HG03103 (cell line): ENCODE measurements around the gene MAFG.

Experiments
- ATAC-seq: cut with Tn5 transposase; IDR thresholded peaks from one replicate; pipeline ENCODE4 v1.9.1; 2021; ENCODE audit warnings: low read depth; ENCODE audit not compliant: unreplicated experiment

Gene MAFG

DNA sequence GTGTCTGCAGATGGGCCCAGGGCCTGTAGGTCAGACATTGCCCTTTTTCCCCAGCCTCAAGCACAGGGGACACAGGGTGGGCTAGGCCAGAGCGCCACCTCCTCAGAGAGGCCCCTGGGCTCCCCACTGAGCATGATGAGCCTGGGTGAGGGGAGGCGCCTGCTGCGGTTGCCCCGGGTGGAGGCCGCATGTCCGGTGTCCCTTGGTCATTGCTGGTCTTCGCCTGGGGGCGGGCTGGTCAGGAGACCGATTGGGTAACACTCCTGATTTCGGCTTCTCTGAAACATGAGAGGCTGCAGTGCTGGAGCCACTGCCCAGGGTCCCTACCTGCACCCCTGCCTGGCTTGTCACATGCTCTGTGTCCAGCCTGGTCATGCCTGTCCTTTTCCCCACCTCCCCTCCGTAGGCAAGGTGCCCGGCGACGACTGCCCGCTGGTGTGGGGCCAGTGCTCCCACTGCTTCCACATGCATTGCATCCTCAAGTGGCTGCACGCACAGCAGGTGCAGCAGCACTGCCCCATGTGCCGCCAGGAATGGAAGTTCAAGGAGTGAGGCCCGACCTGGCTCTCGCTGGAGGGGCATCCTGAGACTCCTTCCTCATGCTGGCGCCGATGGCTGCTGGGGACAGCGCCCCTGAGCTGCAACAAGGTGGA is 27.9 kb downstream of the MAFG start:
- no peak for ATAC-seq

DNA sequence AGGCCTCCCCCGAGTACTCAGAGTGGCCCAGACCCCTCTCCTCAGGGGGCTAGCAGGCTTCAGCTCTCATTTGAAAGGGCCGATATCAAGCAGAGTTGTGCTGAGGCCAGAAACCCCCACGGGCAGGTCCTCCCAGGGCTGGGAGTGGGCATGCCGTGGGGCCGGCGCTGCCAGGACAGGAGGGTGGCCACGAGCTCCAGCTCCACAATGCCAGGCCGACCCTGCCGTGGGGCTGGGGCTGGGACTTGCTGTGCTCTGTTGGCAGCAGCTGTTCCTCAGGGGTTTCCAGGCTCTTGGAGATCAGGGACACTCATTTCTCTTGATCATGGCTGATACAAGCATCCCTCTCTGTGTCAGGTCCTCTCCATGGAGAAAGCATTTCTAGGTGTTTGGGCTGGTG is 28.6 kb downstream of the MAFG start:
- ATAC-seq = no peak

DNA sequence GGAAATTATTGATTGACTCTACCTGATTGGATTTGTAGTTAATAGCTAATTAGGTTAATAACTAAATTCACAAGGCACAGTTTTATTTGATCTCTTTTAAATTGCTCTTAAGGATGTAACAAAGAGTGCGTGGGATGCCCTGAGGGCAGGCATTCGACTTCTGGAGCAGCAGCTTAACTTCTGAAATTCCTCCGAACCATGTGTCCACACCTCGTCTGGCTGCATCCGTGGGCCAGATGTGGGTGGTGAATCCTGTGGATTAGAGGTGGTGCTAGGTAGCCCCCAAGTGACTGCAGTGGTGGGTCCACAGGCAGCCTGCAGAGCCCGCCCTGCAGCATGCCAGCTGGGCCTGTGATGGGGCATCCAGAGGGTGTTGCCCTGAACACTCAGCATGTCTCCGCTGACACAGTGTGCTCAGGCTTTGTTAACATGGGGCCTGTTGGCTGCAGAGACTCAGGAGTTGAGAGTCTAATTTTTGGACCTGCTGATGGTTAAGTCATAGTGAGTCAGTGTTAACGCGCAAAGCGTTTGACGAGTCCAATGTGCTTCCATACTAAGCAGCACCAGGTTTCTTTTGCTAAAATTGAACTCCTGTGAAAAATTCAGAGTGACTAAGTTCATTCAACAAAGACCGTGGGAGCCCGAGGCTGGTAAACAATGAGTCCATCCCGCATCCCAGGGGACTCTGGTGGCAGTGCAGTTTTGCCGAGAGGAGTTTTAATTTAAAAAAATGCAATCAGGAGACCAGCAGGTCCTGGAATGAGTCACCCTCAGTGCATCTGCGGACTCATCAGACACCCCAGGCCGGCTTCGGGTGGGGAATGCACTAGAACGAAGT is 29.3 kb downstream of the MAFG start:
- ATAC-seq = no peak

DNA sequence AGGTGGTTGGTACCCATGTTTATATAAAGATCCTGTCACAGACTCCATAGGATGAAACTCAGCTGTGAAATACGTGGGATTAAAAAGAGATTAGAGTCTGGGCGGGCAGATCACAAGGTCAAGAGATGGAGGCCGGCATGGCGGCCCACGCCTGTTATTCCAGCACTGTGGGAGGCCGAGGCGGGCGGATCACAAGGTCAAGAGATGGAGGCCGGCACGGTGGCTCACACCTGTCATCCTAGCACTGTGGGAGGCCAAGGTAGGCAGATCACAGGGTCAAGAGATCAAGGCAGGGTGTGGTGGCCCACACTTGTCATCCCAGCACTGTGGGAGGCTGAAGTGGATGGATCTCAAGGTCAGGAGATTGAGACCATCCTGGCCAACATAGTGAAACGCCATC is 32.1 kb downstream of the MAFG start:
- ATAC-seq = no peak

DNA sequence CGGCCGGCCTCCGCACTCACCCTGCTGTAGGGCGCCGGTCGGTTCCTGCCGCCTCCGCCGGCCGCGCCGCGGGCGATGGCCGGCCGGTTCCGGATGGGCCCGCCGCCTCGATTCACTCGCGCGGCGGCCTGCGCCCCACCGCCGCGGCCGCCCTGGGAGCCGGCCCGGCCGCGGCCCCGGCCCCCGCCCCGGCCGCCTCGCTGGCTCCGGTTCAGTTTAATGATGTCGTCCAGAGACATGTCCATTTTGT is 36.3 kb downstream of the MAFG start:
- no peak for ATAC-seq

DNA sequence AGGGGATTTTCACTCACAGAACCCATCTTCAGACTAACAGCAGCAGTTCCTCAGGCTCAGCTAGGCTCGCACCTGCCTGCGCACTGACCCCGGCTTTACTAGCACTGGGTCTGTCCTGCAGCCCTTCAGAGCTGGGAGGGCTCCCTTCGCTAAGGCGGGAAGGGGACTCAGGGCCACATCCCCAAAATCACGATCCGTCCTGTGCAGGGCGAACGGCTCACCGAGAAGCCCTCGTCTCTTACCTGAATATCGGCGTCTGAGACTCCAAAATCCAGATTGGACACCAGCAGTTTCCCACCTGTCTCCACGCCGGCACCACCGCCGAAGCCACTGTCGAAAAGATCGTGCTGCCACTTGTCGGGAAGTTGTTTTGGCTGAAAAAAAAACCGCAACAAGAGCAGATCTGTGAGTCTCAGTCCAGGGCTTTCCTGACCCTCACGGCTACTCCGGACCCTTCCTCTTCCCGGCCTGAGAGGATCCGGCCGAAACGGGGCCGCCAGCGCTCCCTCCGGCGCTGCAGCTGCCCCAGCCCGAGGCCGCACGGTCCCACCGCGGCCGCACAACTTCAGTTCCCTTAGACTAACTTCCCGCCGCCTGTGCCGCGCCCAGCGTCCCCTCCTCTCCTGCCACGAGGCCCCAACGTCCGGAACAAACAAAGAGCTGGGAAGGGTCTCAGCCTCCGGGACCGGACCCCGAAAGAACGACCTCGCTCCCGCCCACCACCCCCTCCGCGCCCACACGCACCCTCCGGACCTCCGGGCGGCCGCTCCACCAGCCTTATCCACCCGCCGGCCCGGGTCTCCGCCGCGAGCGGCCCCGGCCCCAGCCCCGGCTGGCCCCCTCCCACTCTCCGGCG is 36.9 kb downstream of the MAFG start:
- ATAC-seq = peak; percentile 4

DNA sequence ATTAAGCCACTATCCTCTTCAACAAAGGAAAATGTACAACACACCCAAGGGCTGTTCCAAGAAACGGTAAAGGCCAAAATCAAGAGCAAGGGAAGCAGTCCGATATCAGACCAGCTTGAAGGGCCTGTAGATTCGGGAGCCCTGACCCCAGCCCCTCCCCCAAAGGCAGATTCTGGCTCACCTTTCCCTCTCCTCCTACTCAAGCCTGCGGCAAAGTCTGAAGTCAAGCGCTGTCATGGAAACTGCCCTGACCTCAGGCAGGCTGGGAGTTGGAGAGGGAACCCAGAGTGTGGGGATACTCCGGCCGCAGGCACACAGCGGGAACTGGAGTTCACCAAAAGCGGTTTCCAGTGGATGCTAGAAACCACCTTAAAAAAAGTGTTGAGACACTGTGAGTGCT is 37.9 kb downstream of the MAFG start:
- no peak for ATAC-seq

DNA sequence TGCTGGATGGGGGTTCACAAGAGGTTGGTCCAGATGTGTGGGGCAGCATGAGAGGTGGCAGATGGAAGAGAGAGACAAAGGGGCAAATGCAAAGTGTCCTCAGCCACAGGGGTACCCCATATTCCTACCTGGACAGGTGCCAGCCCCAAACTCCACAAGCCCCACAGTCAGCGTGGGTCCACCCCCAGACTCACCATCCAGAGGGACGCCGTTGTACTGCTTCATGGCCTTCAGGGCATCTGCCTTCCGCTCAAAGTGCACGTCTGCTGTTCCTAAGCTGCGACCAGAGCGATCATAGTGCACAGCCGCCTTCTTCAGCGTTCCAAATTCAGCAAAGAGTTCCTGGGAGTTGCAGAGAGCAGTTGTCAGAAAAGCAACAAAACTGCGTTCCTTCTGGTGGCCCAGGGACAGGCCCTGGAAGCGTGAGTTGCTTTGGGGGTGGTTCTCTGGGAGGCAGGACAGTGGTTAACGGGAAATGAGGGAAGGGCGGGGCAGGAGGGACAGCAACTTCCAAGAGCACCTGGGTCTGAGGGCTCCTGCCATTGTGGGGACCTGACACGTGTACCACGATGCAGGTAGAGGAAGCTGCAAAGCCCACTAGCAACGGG is 38.4 kb downstream of the MAFG start:
- ATAC-seq = no peak

DNA sequence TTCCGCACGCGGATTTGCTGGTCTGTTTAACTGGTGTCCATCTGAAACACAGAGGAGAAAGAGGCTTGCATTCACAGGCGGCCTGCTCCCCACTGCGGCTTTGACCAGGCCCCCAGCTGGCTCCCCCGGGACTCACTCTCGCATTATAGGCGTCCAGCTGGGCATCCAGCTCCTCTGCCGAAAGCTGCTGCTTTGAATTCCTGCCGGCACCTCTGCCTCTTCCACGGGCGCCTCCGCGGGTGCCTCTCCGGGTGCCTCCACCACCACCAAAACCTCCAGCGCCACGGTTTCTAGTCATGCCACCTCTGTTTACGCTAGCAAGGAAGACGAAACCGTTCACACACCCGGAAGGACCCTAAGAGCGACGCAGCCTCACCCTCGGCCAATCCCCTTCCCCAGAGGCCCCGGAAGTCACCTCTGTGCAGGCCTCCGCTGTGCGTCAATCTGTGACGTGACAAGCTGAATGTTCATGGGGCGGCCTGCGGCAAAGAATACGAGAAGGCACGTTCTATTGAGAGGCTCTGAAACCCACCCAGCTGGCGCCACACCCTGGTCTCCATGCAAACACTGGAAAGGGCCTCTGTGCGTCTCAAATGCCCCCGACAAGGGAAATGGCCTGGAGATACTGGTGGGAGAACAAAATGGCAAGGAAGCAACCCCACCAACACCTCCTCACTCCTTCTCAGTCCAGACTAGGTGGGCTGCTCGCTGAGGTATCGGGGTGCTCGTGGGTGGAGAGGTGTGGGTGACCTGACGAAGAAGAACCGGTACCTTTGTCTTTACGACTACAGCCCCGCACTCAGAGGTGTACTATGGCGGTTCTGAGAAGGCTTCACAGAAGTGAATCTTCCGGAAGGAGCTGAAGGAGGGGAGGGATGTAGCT is 39.2 kb downstream of the MAFG start:
- no peak for ATAC-seq

DNA sequence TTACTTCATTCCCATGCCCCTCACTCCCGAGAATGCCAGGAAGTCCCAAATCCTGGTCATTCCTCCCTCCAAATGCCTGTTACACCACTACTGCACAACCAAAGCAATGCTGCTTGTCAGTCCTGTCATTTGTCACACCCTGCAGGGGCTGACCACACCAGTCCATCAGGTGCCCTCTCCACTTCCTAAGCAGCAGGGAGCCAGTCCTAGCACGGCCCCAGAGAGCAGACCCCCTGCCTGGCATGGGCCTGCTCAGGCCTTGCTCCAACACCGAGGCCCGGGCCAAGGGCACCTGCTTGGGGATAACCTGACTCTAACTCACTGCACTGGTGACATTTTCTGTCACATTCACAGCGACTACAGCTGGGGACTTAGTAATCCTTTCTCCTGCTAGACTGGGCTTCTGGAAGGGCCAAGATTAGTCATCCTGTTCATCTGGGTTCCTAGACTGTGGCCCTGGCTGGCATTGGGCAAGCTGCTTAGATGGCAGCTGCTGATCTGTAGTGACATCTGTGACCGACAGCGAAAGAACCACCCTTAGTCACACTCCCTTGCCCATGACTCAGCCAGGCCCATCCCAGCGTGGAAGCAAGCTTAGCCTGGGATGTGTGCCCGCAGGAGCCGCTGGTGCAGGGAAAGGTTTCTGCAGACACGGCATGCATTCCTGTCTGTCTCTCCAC is 41.5 kb downstream of the MAFG start:
- ATAC-seq = no peak

DNA sequence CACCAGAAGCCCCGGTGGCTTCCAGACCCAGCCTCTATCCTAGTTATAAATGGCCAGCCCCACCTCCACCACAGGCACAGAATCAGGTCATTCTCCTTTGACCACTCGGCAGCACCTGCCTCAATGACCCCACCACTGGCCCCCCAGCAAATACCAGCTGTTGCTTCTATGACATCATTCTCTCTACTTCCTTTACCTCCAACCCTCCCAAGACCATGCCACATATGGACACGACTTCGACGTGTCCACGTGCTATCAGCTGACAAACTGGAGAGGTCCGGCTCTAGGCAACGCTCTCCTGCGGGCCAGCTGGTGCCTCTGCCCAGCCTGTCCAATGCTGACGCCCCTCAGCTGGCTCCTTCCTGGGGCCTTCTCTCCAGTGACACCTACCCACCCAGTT is 42.1 kb downstream of the MAFG start:
- no peak for ATAC-seq

DNA sequence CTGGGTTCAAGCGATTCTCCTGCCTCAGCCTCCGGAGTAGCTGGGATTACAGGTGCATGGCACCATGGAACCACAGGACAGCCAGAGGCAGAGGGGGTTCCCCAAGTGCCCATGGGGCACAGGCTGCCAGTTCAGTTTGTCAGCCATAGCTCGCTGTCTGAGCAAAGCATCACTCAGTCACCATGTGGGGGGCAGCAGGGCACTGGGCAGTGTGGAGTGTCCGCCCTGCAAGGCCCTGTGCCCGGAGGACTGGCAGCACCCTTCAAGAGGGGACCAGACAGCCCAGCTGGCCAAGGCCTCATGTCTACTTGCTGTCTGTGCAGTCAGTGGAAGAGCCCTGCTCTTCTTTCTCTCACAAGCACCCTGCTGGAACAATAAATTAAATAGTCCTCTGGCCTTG is 42.6 kb downstream of the MAFG start:
- ATAC-seq = no peak

DNA sequence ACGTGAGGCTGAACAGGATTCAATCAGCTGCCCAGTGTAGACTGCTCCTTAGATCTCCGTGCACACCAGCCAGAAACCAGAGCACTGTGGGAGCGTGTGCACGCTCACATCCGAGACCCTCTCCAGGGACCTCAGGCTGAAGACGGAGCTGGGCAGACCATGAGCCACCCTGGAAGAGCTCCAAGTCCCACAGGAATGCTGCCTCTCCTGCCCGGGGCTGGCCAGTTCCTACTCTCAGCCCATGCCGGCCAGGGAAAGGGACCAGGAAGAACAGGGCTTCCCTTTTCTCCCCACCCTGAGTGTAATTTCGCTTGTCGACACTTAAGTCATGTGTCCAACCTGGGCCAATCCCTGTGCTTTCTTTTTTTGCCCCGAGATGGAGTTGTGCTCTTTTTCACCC is 43.0 kb downstream of the MAFG start:
- no peak for ATAC-seq

DNA sequence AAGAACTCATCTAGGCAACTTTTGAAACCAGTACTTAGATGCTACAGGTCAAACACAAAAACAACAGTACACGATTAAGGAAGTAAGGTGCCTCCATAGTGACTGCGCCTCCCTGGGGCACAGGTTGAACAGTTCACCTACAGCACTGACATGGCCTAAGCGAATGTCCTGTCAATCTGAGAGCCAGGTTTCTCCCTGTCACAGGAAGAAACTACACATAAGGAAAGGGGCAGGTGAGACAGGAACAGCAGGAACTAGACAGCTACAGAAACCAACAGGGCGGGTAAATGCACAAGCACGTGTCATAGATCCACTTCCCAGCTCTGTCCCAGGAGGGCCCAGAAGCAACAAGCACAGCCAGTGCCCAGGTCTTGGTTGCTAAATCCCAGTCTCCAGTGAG is 48.4 kb downstream of the MAFG start:
- no peak for ATAC-seq

DNA sequence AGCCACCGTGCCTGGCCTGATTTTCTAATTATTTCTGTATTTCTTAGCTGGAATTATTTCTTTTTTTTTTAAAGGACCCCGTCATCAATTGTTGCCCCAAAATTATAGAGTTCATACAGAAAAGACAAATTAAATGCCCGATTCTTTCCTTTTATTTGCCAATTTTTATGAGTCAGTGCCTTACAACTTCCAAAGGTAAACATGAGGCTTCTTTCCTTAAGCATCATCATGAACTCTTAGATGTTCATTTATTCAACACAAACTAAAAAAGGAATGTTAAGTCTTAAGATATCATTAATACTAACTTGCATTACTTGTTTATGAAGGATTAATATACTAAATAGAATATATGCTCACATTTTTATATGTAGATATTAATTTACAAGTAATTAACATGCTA is 49.2 kb downstream of the MAFG start:
- ATAC-seq = no peak

DNA sequence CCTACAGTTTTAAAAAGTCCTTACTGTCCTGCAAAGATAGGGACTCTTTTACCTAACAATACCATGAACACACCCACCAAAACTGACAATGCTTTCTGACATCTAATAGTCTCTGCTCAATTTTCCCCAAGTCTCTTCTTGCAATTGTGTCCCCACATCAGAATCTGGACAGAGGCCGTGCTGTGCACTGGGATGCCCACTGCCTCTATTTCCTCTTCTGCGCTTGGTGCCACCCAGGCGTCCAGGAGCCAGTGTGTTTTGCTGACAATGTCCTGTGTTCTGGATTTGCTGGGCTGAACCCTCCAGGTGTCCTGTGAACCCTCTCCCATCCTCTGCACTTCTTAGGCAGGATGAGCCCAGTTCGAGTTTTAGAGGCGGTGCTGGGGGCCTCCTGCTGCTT is 50.0 kb downstream of the MAFG start:
- ATAC-seq = no peak

DNA sequence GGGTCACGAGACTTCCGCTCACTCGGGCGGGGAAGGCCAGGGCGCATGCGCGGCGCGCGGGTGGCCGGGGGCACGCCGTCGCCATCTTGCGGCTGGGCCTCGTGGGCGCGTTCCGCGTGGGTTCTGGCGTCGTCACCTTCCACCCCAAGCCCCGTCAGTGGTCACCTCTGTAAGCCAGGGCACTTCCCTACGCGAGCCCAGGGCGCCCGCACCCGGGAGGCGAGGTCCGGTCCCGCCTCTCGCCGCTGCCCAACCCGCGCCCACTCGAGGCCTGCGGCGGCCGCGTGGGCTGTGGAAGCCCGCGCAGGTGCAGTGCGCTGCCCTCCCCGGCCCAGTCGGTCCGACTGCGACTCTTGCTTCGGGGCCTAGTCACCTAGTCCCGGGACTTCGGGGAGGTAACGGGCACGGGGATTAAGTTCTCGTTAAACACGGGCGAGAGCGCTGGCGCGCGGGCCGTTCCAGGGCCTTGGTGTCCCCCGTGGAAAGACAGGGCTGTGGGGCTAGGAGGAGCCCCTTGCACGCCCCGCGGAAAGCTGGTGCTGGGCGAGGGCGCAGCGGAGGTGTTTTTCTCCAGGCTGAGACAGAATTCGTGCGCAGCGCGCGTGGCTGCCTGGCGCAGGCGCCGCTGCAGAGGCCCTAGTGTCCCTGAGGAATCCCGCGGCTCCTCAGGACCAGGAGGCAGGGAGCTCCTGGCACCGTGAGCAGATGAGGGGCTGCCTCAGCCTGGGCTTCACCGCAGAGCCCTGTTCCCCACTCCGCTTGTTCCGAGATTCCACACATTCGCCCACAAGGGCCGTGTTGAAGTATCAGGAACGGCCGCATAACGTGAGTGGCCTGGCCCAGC is 55.9 kb downstream of the MAFG start:
- peak; percentile 44 for ATAC-seq

DNA sequence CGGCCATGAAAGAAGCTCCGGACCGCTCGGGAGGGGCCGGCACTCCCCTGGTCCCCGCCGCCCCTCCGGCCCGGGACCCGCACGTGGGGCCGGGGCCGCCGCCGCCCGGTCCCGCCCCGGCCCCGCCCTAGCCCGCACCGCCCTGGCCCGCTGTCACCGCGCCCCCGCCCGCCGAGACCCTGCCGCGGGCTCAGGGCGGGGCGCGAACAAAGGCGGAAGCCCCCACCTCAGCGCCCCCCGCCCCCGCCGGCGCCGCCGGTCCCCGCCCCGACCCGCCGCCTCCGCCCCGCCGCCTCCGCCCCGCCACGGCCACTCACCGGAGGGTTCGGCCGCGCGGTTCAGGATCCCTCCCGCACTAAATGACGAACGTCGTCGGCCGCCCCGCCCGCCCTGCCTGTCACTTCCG is 56.6 kb downstream of the MAFG start, which contains the start of gene ARHGDIA:
Gene ARHGDIA (minus strand): TSS at position 357 of the 406 bp plus-strand sequence. CDS start 1,407 bp downstream, outside the sequence.
- ATAC-seq = peak; percentile 7
